Fibroblast of skin of left biceps (primary cell): Measurements from ENCODE around the gene SHISA6.

Source experiments
- DNase-seq, 2 experiments: peaks; one replicate each; pipeline ENCODE4 v3.0.0-alpha.2; 2013; ENCODE audit warnings: low read depth in 2 of 2

Gene SHISA6

GRCh38 chr17:11582217-11582616, 341.2 kb downstream of the SHISA6 start:
- no peak for DNase-seq

DNA sequence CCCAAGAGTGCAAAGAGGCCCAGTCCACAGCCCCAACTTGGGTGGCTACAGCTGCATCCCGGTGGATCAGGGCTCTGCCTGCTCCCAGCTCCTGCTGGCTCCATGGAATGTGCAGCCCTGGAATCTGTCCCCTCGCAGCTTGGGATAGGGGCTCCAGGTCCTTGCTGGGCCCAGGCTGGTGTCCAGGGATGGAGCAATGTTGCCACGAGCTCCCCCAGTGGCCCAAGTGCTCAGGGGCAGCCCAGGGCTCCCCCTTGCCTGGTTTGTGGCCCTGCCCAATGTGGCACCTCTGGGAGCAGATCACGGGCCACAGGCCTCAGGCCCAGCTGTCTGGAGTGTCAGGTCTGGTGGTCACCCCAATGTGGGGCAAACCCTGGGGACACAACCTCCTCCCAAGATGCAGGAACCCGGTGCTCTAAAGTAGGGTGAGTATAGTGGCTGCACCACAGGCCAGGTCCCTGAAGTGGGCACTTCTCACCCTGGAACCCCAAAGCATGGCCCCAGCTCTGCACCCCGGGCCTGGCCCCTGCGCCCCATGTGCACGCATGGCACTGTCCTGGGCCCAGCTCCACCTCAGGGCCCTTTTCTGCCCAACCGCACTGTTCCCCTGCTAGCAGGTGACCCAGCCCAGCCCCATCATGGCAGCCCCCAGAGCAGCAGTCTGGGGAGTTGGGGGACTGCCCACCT, 342.4 kb downstream of the SHISA6 start:
- DNase-seq = no peak

GRCh38 chr17:11589716-11590115, 348.7 kb downstream of the SHISA6 start:
- DNase-seq = no peak

- DNase-seq = peak; percentile 20 to 23
These were observed 357.5 kb downstream of the SHISA6 start, which contains the start of gene DNAH9 for GRCh38 chr17:11598274-11599221. Gene DNAH9 (plus strand): TSS chr17:11598470. CDS start chr17:11598499, 29 bp downstream.

GRCh38 chr17:11601661-11602060, 360.6 kb downstream of the SHISA6 start:
- no peak for DNase-seq

GRCh38 chr17:11608396-11608795, 367.4 kb downstream of the SHISA6 start:
- no peak for DNase-seq

- DNase-seq = no peak
These were observed 370.1 kb downstream of the SHISA6 start for GRCh38 chr17:11610999-11611566.

GRCh38 chr17:11612956-11613355, 371.9 kb downstream of the SHISA6 start:
- DNase-seq = no peak
